GM08714 (cell line): ENCODE results near the gene RAP1GAP2.

ENCODE experiments used
- H3K4me3 ChIP-seq: fragments of 200-500 bp; sonication (Bioruptor generic); 2 replicates; pipeline ENCODE4 v1.5.1; 2014; ENCODE audit warnings: mild to moderate bottlenecking, low read length, inconsistent platforms
- ZNF274 ChIP-seq: IDR thresholded peaks from 2 replicates; pipeline ENCODE4 v1.6.1; 2012; ENCODE audit warnings: mild to moderate bottlenecking, low read depth, low read length

The RAP1GAP2 gene

DNA sequence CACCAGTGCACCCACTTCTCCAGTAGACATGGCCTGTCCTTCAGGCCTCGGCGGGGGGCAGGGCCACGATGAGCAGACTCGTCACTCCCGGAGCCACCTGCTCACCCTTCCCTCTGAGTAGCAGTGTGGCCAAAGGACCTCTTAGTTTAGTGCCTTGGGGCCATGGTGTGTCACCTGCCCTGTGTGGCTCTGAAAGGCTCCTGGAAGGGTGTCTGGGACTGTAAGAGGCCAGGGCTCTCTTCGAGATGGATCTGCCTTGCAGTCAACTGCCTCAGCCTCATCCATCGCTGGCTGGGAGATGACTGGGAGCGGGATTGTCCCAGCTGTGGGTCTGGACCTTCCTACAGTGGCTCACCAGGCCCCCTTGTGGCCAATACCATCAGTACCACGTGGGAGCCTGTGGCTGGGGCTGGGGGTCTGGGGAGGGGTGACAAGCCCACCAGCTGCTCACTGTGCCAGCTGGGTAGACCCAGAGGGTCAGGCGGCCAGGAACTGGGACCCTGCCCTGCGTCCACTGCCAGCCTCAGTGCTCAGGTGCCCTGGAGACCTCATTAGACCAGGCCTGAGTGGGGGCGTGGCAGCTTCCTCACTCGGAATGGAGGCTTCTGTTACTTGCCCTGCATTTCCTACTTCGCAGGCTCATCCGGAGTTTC lies 133.8 kb downstream of the RAP1GAP2 start:
- TF ChIP-seq ZNF274, result no peak
- H3K4me3 ChIP-seq, result no peak overlapping the region

DNA sequence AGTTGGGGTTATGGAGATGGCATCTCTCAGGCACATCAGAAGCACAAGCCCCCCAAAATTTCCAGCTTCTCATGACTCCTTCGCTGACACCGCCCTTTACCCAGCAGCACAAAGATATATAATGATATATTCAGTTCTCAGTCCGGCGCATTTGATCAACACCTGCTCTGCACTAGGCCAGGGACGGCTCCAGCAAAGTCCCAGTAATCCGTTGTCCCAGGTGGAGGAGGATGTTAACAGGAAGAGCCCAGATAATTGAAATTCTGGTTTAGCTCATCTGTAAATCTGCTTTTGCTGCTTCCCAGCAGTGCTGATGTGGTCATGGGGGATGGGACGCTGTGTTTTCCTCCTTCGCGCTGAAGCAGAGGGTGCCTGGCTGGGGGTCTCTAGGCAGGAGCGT lies 135.6 kb downstream of the RAP1GAP2 start:
- no peak overlapping the region for H3K4me3 ChIP-seq
- no peak for TF ChIP-seq ZNF274

DNA sequence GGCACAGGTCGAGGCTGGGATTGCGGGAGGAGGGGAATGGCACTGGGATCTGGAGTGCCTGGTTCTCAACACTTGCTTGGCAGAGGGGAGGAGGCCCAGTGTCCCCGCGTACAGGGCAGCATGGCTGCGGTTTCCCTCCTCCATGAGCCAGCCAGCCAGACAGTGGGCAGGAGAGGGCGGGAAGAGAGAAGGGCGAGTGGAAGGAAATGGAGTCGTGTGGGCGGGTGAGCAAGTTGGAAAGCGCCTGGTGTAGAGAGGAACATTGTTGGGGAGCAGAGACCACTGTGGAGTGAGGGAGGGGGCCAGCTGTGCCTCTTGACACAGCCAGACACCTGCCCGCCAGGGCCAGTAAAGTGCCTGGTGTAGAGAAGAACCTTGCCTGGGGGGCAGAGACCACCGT lies 136.7 kb downstream of the RAP1GAP2 start:
- no peak overlapping the region for H3K4me3 ChIP-seq
- no peak for TF ChIP-seq ZNF274

DNA sequence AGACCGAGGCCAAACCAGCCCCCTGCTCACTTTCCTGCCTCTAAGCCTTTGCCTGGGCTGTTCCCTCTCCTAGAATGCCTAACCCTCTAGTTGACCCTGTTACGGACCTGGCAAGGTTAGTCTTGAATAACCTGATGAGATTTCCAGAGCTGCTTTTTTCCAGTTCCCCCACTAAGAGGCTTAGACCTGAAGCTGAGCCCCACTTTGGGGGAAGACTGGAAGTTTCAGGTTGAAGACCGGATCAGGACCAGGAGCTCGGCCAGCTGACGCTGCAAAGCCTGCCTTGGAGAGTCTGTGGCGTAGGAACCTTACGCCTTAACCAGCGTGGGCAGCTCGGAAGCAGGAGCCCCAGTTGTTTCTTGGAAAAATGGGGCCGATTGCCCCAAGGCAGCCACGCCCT lies 137.4 kb downstream of the RAP1GAP2 start:
- no peak overlapping the region for H3K4me3 ChIP-seq
- TF ChIP-seq ZNF274, result no peak

DNA sequence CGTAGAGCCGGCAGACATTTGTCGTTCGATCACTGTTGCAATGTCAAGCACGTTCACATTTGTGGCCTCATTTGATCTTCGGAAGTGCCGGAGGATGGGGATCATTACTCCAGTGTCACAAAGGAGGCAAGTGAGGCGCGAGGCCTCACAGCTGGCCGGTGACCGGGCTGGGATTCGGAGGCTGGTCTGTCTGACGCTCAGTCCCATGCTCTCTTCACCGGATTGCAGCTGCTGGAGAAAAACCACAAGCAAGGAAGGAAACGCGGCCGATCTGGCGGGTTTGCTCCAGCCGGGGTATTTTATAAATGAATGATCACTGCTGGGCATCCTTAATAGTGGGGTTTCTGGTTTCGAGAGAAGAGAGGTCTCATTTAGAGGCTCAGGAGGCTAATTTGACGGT lies 139.4 kb downstream of the RAP1GAP2 start:
- TF ChIP-seq ZNF274, result no peak
- H3K4me3 ChIP-seq, result no peak overlapping the region

DNA sequence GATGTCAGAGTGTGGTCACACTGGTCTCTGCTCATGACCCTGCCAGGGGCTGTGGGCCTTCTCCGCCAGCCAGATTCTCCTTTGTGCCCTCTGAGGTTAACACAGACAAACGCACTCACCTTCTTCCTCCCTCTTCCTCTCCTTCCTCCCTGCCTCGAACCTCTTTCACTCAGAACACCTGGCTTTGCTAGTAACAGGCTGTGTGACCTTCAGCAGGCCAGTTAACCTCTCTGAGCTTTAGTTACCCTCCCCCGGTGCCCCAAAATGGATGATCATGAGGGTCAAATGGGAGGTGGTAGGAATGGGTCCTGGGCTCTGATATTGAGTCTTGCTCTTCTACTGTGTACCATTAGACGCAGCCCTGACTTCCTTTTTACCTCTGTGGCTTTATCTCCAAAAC lies 140.1 kb downstream of the RAP1GAP2 start:
- TF ChIP-seq ZNF274, result no peak
- no peak overlapping the region for H3K4me3 ChIP-seq

DNA sequence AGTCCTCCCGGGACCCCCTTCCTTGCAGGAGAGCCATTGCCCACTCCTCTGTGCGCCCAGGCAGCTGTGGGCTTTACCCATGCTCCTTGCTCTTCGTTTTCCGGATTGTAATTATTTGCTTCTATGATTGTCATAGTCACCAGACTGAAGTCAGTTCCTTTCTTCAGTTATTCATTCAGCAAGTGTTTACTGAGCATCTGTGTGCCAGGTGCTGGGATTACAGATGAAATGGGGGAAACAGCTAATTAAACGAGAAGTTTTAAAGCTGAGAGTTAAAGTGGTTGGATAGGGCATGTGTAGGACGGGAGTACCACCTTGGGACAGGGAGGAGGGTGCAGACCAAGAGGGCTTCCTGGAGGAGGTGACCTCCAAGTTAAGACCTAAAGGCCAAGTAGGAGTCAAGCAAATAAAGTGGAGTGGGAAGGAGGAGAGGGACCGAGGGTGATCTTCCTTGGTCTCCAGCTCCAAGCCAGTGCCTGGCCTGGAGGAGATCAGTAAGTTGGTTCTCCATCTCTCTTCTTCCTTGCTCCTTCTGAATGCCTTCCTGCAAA lies 140.6 kb downstream of the RAP1GAP2 start:
- TF ChIP-seq ZNF274, result no peak
- no peak overlapping the region for H3K4me3 ChIP-seq

DNA sequence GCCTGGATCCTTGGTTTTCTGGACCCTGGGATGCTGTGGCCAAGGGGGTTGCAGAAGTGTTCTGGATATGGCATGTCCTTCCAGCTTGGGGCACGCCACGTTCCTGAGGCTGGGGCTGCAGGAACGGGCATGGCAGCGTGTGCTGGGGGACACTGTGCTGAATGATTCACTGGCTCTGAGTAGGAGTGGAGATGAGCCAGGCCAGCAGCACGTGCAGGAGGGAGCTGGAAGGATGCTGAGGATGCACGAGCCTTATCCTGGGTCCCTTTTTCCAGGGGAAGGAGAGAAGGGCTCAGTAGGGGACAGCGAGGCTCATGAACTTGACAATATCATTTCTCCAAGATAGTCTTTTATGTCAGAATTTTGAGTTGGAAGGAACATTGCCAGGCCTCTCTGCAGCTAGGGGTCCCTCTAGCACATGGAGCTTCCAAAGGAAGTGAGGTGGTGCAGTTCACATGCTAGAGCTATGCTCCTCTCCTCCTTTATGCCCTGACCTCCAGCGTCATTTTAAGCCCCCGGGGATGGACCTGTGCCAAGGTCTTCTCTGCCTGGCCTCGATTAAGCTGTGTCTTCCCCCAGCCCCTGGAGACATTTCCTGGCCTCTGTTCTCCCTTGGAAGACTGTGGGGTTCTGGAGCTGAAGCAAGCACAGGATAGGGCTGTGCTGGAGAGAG lies 141.2 kb downstream of the RAP1GAP2 start:
- H3K4me3 ChIP-seq, result no peak overlapping the region
- TF ChIP-seq ZNF274, result no peak

DNA sequence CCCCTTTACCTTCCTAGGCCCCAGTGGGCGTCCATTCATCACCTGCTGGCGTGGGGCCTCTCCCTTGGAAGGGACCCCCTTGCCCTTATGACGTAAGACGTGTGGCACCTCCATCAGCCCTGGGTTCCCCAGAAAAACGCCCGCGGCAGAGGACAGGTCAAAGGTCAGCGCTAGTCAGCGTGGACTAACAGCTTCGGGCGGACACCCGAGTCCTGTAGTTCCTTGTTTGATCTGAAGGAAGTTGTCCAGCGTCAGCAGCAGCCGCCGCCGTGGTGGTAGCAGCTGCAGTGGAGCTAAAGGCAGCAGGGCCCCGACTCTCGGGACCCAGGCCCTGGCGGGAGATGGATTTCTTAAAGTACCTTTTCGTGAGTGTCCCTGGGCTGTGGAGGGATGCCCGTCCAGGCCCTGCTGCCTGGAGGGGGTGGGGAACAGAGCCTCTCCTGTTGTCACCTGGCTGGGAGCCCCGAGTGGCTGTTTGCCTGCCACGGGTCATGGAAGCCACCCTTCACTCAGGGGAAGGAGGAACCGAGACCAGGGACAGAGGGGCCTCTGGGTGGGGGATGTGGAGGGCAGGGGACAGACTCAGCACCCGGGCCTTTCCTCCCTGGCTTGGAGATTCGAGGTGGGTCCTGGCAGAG lies 143.6 kb downstream of the RAP1GAP2 start:
- TF ChIP-seq ZNF274, result no peak
- no peak overlapping the region for H3K4me3 ChIP-seq

DNA sequence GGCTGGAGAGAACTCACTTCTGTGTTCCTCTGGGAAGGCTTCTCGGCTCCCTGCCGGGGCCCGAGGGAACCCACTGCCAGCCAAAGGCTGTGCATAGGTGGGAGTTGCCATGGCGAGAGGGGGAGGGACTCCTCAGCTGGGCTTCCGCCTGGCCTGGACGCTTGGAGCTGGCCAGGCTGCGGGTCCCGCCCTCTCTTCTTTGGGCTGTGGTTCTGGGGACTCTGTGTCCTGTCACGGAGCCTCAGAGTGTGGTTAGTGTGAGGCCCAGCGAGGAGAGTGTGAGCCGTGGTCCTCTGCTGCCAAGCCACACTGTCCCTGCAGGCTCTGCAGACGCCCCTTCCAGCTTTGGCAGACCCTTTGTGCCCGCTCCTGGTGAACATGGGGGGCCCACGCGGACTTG lies 144.1 kb downstream of the RAP1GAP2 start:
- no peak for TF ChIP-seq ZNF274
- no peak overlapping the region for H3K4me3 ChIP-seq

DNA sequence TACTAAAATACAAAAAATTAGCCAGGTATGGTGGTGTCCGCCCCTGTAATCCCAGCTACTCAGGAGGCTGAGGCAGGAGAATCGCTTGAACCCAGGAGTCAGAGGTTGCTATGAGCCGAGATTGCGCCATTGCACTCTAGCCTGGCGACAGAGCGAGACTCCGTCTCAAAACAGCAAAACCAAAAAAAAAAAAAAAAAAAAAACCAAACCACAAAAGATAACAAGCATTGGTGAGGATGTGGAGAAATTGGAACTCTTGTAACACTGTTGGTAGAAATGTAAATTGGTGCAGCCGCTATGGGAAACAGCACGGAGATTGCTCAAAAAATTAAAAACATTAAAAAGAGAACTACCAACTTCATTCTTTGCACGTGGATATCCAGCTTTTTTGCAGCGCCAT lies 147.7 kb downstream of the RAP1GAP2 start:
- no peak for TF ChIP-seq ZNF274
- H3K4me3 ChIP-seq, result no peak overlapping the region

DNA sequence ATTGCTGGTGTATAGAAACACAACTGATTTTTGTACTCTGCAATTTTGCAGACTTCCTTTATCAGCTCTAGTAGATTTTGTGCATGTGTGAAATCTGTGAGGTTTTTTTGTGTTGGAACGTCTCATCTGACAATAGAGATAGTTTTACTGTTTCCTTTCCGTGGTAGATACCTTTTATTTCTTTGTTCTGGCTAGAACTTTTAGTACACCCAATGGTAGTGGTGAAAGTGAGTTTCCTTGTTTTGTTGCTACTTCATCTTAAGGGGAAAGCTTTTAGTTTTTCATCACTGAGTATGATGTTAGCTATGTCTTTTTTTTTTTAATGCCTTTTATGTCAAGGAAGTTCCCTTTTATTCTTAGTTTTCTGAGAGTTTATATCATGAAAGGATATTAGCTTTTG lies 149.1 kb downstream of the RAP1GAP2 start:
- H3K4me3 ChIP-seq, result no peak overlapping the region
- no peak for TF ChIP-seq ZNF274

DNA sequence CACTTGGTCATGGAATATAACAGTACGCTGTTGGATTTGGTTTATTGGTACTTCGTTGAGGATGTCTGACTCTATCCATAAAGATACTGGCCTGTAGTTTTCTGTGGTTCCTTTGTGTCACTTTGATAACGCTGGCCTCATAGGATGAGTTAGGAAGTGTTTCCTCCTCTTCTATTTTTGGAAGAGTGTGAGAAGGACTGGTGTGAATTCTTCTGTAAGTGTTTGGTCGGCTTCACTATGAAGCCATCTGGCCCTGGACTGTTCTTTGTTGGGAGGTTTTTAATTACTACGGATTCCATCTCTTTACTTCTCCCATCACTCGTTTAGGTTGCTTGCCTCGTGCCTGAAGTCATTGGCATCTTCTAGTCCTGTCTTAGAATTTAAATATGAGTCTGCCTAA lies 149.9 kb downstream of the RAP1GAP2 start:
- H3K4me3 ChIP-seq, result no peak overlapping the region
- TF ChIP-seq ZNF274, result no peak

DNA sequence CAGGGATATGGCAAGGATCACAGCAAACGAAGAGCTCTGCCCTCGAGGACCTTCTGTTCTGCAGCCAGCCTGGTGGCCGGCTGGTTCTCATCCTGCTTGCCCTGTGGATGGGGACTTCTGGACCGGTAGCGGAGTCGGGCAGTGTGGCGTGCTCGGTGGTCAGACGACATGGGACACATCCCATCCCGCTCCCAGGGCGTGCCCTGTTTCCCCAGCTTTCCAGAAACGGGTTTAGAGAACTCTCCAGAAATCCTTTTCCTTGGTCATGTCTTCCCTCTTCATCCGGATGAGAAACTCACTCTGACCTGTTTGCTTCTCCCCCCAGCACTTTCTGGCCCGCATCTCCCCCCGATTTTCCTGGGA lies 151.3 kb downstream of the RAP1GAP2 start:
- no peak overlapping the region for H3K4me3 ChIP-seq
- TF ChIP-seq ZNF274, result no peak

DNA sequence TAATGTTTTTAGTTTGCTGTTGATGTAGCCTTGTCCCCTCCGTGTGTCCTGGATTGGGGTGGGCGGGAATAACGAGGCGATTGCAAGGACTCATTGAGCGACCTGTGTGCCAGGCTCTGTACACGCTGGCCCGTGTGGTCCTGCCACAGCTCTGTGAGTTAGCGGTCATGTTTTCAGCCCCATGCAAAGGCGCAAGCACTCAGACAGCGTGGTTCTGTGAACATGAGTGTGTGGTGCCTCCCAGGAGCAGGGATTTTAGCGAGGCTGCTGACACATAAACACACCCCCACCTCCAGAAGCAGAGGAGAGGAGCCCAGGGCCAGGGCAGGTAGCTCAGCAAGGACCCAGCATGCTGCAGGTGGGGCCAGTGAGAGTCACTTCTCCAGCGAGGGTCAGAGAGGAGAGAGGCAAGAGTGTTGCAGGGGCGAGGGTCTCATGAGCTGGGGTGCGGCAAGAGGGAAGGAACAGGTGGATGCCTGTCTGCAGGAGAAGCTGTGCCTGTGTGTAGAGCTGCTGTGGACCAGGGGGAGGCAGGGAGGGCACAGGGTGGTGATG lies 151.8 kb downstream of the RAP1GAP2 start:
- no peak for TF ChIP-seq ZNF274
- H3K4me3 ChIP-seq, result no peak overlapping the region
